GM18907 (cell line): ENCODE data around the gene STAB2.

ENCODE experiments used
- ATAC-seq: cut with Tn5 transposase; IDR thresholded peaks from one replicate; pipeline ENCODE4 v1.9.1; 2021; ENCODE audit warnings: mild to moderate bottlenecking, moderate library complexity; ENCODE audit not compliant: unreplicated experiment

The STAB2 gene

DNA sequence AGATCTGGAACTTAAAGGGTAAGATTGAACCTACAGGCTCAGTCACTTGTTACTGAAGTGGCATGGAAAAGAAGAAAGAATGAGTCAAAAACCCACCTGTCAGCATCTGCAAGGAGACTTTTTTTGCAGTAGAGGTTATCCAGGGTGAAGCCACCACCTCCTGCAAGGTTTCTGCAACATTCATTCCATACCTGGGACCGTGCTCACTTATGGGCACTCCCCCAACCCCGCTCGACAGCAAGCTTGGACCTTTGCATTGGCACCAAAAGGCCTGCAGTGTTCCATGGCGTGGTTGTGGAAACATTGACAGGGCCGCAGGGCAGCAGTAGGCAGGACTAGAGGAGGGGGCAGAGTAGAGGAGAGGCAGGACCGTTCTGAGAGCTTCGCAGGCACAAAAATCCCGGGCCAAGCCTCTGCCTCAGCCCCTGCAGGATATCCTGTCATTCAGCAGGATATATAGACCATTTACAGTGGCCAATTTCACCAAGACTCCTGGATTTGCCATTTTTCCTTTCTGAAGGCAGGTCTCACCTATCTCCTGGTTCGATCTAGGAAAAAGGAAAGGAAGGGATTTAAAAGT, at the start of gene STAB2:
TSS of gene STAB2 (plus strand) at position 483 of the 580 bp plus-strand sequence. CDS start 204 bp downstream, outside the sequence.
- no peak for ATAC-seq

- ATAC-seq = no peak
These were observed 48.7 kb upstream of the STAB2 start for GRCh38 chr12:103538397-103538796.

GRCh38 chr12:103540319-103540718, 46.8 kb upstream of the STAB2 start:
- ATAC-seq = no peak

- ATAC-seq = no peak
These were observed 45.0 kb upstream of the STAB2 start for GRCh38 chr12:103542078-103542477.

DNA sequence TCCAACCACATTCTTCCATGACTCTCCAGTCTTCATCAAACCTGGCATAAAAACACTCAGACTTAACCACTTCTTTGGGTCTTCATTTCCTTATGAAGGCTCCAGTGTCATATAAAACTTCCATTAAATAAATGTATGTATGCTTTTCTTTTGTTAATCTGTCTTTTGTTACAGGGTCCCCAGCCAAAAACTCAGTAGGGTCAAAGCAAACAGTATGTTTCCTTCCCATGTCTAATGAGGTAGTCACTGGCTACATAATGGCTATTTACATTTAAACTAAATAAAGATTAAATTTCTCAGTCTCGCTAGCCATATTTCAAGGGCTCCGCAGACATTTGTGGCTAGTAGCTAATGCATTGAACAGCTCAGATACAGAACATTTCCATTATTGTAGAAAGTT, 40.1 kb upstream of the STAB2 start:
- ATAC-seq = no peak

DNA sequence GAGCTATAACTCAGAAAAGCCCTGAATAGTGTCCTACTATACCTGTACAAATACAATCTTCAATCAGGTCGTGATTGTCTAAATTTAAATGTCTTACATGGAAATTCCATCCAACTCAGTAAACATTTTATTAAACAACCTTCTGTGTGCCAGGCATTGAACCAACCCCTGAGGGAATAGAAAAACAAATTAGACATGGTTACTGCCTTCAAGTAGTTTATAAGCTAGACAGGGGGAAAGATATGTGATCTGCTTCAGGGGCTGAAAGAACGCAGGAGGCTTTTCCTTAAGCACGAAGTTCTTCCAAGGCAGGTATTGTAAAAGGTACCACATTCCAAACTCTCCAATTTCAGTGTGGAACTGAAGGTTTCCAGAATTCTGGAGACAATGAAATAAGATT, 39.7 kb upstream of the STAB2 start:
- no peak for ATAC-seq

GRCh38 chr12:103547929-103548328, 39.1 kb upstream of the STAB2 start:
- no peak for ATAC-seq

- peak; percentile 56 for ATAC-seq
These were observed 38.2 kb upstream of the STAB2 start for GRCh38 chr12:103548622-103549601.

DNA sequence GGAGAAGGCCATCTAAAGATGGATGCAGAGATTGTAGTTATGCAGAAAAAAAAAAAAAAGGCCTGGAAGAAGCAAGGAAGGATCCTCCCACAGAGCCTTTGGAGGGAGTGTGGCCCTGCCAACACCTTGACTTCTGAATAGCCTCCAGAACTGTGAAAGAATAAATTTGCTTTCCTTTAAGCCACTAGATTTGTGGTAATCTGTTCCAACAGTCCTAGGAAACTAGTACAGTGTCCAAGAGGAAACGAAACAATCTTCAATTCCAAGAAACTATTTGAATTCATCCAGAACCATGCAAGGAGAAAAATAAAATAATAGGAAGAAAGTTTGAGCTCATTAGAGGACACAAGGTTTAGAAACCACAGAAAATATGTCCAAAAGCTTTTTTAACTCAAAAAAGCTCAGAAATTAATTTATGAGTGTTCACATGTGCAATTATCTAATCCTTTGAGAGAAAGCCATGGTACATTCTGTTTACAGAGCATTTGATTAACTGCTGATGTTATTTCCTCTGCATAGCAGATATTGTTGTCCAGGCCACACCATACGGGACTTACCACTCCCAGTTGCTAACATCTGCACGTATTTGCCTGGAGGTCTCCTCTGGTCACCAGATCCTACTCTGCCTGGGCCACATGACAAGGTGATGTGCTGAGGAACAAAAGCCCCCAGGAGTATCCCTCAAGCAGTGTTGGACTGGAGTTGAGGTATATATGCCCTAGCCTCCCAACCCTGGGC, 30.0 kb upstream of the STAB2 start:
- ATAC-seq = no peak

GRCh38 chr12:103557628-103558010, 29.5 kb upstream of the STAB2 start:
- no peak for ATAC-seq

GRCh38 chr12:103558879-103559278, 28.2 kb upstream of the STAB2 start:
- no peak for ATAC-seq

DNA sequence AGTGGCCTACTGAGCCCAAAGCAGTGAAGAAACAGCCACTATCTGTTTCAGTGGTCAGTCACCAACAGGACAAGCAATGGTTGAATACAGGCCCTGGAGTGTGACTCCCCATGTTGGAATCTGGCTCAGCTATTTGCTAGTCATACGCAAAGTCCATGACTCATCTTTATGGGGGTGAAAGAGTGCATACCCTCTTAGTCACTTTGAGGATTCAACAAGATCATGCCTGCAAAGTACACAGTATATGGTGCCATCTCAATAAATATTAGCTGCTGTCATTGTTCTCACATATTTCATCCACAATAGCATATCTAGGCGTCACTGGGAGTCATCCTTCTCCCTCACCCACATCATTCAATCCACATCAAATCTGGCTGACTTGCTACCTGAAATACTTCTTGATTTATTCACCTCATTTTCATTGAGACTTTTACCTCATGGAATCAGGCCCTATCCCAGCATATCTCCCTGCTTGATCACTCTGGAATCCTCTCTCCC, 26.4 kb upstream of the STAB2 start:
- ATAC-seq = no peak

- no peak for ATAC-seq
These were observed 25.9 kb upstream of the STAB2 start for GRCh38 chr12:103561174-103561573.

DNA sequence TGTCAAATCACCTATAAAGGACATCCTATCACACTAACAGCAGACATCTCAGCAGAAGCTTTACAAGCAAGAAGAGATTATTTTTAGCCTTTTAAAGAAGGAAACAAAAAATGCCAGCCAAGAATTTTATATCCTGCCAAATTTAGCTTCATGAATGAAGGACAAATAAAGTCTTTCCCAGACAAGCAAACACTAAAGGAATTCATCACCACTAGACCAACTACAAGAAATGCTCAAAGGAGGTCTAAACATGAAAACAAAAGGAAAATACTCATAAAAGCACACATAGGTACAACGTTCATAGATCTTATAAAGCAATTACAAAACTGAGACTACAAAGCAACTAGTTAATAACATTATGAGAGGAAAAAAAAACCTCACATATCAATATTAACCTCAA, 20.7 kb upstream of the STAB2 start:
- no peak for ATAC-seq

GRCh38 chr12:103569278-103569677, 17.8 kb upstream of the STAB2 start:
- no peak for ATAC-seq

DNA sequence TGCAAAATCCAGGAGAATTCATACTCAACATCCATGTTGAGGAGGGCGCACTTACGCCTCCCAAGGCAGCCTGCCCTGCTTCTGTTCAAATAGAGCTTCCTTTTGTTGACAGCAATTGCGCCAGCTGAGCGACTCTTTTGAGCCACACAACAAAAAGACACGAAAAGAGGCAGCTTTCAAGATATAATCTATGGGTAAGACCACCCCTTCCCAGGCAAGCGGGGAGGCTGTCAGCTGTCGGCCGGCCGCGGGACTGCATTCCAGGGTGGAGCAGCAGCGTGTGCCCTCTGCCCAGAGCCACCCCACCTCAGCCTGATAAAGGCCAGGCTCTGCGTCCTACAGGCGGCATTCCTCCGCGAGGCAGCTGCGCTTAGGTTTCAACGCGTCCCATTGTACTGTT, 15.8 kb upstream of the STAB2 start:
- ATAC-seq = no peak

- ATAC-seq = no peak
These were observed 14.6 kb upstream of the STAB2 start for GRCh38 chr12:103572312-103573045.

DNA sequence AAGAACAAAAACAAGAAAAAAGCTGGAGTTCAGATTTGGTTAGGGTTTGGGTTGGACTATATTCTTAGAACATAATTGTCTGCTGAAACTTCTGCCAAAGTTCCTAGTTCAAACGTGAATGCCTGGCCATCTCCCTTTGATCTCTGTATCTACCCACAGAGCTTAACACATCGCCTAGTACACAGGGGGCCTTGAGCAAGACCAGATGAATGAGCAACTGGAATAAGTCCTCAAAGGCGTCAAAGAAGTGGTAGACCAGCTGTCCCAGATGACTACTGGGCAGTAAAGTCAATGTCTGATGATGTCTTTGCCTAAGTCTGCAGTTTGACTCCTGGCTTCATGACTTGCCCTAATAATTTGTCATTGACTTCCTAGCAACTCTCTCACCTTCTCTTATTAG, 13.9 kb upstream of the STAB2 start:
- ATAC-seq = no peak

GRCh38 chr12:103578926-103579325, 8.1 kb upstream of the STAB2 start:
- ATAC-seq = no peak

- no peak for ATAC-seq
These were observed 7.0 kb upstream of the STAB2 start for GRCh38 chr12:103580026-103580425.

GRCh38 chr12:103583008-103583407, 4.1 kb upstream of the STAB2 start:
- no peak for ATAC-seq
